Fibroblast of the conjunctiva (primary cell): ENCODE results near the gene FBXW10B.
"Not testable (repeated sequence)": the region's sequence is repeated elsewhere in the genome, so short reads cannot be mapped to it uniquely, and the experiment has no call there.

Experiments
- DNase-seq: peaks from one replicate; pipeline ENCODE4 v3.0.0-alpha.2; 2010; ENCODE audit warnings: low read depth

Gene FBXW10B

DNA sequence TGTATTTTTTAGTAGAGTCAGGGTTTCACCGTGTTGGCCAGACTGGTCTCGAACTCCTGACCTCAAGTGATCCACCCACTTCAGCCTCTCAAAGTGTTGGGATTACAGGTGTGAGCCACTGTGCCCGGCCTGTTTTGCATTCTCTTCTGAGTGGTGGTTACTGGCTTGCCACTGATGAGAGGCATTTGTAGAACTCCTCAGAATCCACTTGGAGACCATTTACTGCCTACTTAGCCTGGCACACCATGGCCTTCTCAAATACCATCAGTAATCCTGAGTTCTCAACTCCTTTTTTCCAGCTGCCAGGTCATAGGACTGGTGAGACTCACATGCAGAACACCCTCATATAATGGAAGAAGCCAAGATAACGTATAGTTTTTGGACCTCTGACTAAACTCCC, 22.5 kb upstream of the FBXW10B start:
- DNase-seq, result not testable (repeated sequence)

DNA sequence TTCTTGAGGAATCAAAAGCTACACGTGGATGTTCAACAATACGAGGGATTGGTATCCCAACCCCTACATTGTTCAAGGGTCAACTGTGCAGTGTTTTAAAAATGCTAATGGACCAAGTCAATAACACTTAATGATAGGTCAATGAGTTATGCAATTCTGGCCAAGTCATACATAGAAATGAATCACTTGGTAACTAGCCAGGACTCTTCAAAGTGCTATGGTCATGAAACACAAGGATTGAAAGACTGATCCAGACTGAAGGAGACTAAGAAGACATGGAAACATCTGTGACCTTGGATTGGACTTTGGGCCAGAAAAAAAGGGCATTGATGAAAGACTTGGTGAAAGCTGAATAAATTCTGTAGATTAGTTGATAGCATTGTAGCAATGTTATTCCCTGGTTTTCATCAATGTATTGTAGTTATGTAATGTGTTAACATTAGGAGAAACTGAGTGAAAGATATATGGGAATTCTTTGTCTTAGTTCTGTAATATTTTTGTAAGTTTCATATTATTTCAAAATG, 11.5 kb upstream of the FBXW10B start:
- DNase-seq, result not testable (repeated sequence)

- not testable (repeated sequence) for DNase-seq
Measured at GRCh38 chr17:15629991-15630390, 10.5 kb upstream of the FBXW10B start.

- not testable (repeated sequence) for DNase-seq
Measured at GRCh38 chr17:15623661-15624209, 4.2 kb upstream of the FBXW10B start.

DNA sequence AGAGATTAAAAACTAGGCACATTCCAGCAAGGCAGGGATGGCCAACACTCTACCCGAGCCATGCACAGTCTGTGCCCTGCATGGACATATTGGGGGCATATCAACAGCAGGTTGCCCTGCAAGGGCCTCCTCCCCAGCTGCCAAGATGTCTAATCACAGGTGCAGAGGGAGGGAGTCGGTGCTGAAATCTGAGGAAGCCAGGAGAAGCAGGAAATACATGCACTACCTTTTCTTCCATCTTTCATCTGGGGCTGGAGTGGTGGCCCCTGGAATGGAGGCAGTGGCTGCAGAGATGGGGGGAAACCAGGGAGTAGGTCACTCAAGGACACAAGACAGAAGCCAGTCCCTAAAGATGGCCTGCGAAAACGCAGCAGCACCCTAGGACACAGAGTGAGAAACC, 3.8 kb upstream of the FBXW10B start:
- DNase-seq, result not testable (repeated sequence)

DNA sequence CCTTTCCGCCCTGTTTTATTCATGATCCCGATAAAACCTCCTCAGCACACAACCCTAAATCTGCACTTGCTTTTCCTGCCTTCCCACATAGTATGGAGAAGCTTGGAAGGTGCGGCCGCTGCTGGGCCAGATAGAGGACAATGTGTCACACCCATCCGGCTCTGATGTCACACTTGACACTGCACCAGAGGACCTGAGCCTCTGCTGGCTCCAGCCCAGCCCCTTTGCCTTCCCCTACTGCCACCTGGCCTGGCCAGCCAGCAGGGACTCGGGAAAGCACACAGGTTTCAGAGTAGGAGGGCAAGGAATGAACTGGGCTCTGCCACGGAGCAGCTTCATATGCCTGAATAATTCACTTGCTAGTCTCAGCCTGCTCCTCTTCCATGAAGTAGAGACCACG, 2.6 kb upstream of the FBXW10B start:
- not testable (repeated sequence) for DNase-seq

DNA sequence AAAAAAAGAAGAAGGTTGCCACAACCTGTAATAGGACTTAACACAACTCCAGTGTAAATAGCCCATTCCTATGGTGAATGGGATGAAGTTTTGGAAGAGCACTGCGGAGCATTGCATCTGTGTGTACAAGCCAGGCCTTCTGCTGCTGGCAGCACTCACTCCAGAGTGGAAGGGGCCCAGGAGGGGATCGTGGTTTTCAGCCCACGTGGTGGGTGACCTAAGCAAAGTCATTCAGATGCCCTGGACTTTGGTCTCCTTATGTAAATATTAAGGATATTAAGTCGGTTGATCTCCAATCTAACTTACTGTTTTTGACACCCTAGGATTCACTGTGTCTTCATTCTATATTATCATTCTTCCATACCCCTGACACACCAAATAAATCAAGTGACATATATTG, 2.7 kb downstream of the FBXW10B start:
- not testable (repeated sequence) for DNase-seq

DNA sequence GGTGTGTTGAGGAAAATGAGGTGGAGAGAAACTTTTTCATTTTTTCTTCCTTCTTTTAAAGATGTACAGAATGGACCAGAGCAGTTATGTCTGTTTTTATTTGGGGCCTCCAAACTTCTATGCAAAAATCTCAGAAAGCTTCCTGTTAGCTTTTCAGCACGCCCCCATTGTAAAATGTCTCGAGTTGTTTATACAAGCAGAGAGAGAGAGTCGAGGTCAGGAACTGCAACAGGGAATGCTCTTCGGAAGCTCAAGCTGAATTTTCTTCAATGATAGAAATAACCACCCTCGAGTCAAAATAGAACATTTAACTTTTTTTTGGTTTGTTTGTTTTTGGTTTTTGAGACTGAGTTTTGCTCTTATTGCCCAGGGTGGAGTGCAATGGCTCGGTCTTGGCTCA, 3.7 kb downstream of the FBXW10B start:
- not testable (repeated sequence) for DNase-seq

DNA sequence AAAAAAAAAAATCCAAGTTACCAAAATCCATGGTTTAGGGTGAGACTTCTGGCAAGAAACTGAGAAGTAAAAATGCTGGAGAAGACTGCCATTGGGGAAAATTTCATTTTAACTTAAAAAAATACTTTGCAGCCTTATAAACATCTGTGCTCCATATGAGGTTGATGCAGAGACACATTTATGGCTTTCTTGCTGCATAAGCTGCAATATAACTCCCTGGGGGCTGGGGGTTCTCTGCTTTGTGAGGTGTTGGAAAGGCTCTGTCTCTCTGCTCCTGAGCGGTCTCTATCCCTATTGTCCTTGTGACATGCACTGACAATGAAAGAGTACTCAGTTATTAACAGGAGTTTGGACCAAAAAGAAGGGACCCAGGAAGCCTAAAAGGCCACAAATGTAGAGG, 6.4 kb downstream of the FBXW10B start:
- DNase-seq, result not testable (repeated sequence)

GRCh38 chr17:15592960-15593359, 26.5 kb downstream of the FBXW10B start:
- DNase-seq, result not testable (repeated sequence)

- not testable (repeated sequence) for DNase-seq
Measured at GRCh38 chr17:15591986-15592385, 27.5 kb downstream of the FBXW10B start.

- DNase-seq, result not testable (repeated sequence)
Measured at GRCh38 chr17:15590844-15591243, 28.7 kb downstream of the FBXW10B start.

- DNase-seq, result not testable (repeated sequence)
Measured at GRCh38 chr17:15589544-15590536, 29.7 kb downstream of the FBXW10B start.

GRCh38 chr17:15588017-15588416, 31.5 kb downstream of the FBXW10B start:
- DNase-seq, result not testable (repeated sequence)

GRCh38 chr17:15583313-15583712, 36.2 kb downstream of the FBXW10B start:
- not testable (repeated sequence) for DNase-seq

- DNase-seq, result not testable (repeated sequence)
Measured at GRCh38 chr17:15581462-15581861, 38.0 kb downstream of the FBXW10B start.

DNA sequence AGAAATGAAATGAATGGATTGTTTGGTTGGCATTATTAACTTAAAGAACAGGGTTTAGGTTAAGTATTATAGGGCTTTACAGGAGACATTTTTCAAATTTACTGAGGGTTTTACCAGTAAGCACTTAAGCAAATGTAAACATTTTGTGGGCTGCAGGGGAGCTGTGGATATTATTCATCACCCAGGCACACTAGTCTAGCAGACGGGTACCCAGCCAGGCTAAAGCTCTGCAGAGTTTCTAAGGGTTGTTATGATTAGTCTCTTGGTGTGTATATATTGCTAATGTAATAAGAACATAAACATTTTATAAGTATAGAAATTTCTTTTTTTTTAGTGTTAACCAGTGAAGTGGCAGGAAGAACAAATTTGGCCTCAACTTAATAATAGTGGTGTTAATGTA, 42.7 kb downstream of the FBXW10B start:
- not testable (repeated sequence) for DNase-seq

DNA sequence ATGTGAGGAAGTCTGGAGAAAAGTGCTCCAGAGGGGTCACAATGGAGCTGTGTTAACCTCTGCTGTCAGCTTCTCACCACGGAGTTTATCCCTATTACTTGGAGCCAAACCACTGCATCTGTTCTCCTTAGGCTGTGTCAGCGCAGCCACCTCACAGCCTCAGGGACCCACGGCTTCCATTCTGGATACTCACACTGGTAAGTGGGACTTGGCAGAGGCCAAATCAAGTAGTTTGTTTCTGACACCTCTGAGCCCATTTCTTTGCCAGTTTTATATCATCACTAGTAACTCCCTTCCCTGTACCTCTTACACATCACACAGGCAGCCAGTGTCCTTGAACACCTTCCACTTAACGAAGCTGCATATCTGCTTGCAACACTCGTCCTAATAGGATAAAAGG, 44.8 kb downstream of the FBXW10B start:
- DNase-seq, result not testable (repeated sequence)

DNA sequence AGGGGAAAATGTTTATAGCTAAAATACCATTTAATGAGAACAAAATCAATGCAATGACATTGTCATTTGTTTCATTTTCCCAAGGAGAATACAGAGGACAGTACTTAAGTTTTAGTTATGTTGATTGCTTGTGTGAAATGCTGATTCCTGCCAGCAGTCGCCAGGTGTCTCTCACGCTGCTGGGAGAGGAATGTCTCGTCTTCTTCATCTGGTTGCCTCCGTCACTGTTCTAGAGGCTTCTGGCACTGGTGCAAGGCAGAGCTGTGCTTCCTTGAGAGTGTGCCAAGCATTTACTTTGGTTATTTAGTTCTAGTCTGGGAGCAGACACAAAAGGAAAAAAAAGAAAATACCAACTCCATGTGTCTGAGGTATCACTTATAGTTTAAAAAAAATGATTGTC, 45.6 kb downstream of the FBXW10B start:
- peak; percentile 0 for DNase-seq
